H7 (cell line): ENCODE measurements around the gene GTF2IRD1. TPM values are rescaled to one million over a fixed set of nuclear protein-coding genes. Genes with fewer than 3 reads are reported as not detected.
"Not testable (repeated sequence)": the region's sequence is repeated elsewhere in the genome, so short reads cannot be mapped to it uniquely, and the experiment has no call there.

ENCODE experiments used
- DNase-seq: peaks from one replicate; pipeline ENCODE4 v3.0.0; 2012
- H3K27me3 ChIP-seq: 2 replicates; pipeline ENCODE4 v1.6.0; 2011; ENCODE audit warnings: mild to moderate bottlenecking, low read length; ENCODE audit not compliant: control insufficient read depth, insufficient read depth
- H3K36me3 ChIP-seq: replicated peaks from 2 replicates; pipeline ENCODE4 v1.5.1; 2011; ENCODE audit warnings: low read length; ENCODE audit not compliant: control insufficient read depth, insufficient read depth
- H3K4me3 ChIP-seq: 2 replicates; pipeline ENCODE4 v1.5.1; 2011; ENCODE audit warnings: low read depth, mild to moderate bottlenecking, control low read depth, low read length, moderate library complexity; ENCODE audit not compliant: insufficient read depth
- total RNA-seq: library from RNA; depleted of rRNA; stranded (reverse); fragments of >200 nt; shearing (Covaris generic); gene quantifications from 2 replicates; pipeline ENCODE4 v1.2.3, GENCODE V29; 2014

The GTF2IRD1 gene
- total RNA-seq, 1 experiment from 2014 or later: 19.6 TPM

- Histone ChIP-seq H3K4me3 (no peak overlapping the region), H3K27me3 (no peaks in the 10 kb centered on the region), H3K36me3 (peaks cover 13% of the 10 kb centered on the region)
- no peak for DNase-seq
Measured at GRCh38 chr7:74545921-74546320, 92.2 kb downstream of the GTF2IRD1 start.

- H3K4me3 ChIP-seq, DNase-seq: not testable (repeated sequence)
Measured at GRCh38 chr7:74553596-74554012, 99.9 kb downstream of the GTF2IRD1 start.

GRCh38 chr7:74554178-74554577, 100.5 kb downstream of the GTF2IRD1 start:
- no peak for DNase-seq
- no peak overlapping the region for H3K4me3 ChIP-seq
- no peaks in the 10 kb centered on the region for H3K27me3 ChIP-seq
- peaks cover 5% of the 10 kb centered on the region for H3K36me3 ChIP-seq

More at GRCh38 chr7:74553596-74554012, 99.9 kb downstream of the GTF2IRD1 start:
- not testable (repeated sequence) for H3K27me3 ChIP-seq, H3K36me3 ChIP-seq

DNA sequence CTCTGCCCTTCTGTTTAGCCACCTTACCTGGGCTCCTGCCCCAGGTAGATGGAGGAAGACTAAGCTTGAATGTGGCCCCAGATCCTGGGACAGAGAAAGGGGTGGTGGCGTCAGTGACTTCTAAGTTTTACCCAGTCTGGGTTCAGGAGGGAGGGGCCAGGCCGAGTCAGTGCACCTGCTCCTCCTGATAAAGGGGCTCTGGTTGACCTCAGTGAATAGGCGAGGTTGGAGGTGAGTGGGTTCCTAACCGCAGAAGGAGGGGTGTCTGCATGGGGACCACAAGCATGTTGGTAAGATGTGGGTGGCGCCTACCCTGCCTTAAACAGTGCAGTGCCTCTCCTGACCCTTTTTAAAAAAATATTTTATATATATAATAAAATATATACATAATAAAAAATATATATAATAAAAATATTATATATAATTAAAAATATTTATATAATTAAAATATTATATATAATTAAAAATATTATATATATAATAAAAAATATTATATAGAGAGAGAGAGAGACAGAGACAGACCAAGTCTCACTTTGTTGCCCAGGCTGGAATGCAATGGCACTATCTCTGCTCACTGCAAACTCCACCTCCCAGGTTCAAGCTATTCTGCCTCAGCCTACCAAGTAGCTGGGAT, 106.5 kb downstream of the GTF2IRD1 start:
- no peak for DNase-seq
- H3K4me3 ChIP-seq: no peak overlapping the region

GRCh38 chr7:74561898-74562613, 108.3 kb downstream of the GTF2IRD1 start:
- peaks cover 8% of the 10 kb centered on the region for H3K36me3 ChIP-seq
- no peak for DNase-seq
- H3K27me3 ChIP-seq: no peaks in the 10 kb centered on the region
- H3K4me3 ChIP-seq: no peak overlapping the region

More for the DNA sequence above, 106.5 kb downstream of the GTF2IRD1 start:
- H3K36me3 ChIP-seq: peaks cover 8% of the 10 kb centered on the region
- H3K27me3 ChIP-seq: no peaks in the 10 kb centered on the region

DNA sequence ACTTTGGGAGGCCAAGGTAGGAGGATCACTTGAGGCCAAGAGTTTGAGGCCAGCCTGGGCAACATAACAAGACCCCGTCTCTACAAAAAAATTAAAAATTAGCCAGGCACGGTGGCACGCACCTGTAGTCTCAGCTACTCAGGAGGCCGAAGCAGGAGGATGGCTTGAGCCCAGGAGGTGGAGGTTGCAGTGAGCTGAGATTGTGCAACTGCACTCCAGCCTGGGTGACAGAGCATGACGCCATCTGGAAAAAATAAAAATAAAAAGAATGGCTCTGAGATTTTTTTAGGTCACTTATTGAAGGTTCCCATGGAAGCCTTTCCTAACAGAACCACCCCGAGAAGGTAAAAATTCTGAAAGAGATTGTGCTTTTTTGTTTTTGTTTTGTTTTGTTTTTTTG, 109.9 kb downstream of the GTF2IRD1 start:
- not testable (repeated sequence) for H3K36me3 ChIP-seq, H3K4me3 ChIP-seq, DNase-seq, H3K27me3 ChIP-seq

- DNase-seq: no peak
- H3K27me3 ChIP-seq: no peaks in the 10 kb centered on the region
- H3K36me3 ChIP-seq: peaks cover 3% of the 10 kb centered on the region
- no peak overlapping the region for H3K4me3 ChIP-seq
Measured at GRCh38 chr7:74567318-74567668, 113.6 kb downstream of the GTF2IRD1 start.

- DNase-seq: peak; percentile 13
- Histone ChIP-seq H3K27me3 (no peaks in the 10 kb centered on the region), H3K4me3 (no peak overlapping the region), H3K36me3 (peaks cover 2% of the 10 kb centered on the region)
Measured at GRCh38 chr7:74568658-74569057, 115.0 kb downstream of the GTF2IRD1 start.

DNA sequence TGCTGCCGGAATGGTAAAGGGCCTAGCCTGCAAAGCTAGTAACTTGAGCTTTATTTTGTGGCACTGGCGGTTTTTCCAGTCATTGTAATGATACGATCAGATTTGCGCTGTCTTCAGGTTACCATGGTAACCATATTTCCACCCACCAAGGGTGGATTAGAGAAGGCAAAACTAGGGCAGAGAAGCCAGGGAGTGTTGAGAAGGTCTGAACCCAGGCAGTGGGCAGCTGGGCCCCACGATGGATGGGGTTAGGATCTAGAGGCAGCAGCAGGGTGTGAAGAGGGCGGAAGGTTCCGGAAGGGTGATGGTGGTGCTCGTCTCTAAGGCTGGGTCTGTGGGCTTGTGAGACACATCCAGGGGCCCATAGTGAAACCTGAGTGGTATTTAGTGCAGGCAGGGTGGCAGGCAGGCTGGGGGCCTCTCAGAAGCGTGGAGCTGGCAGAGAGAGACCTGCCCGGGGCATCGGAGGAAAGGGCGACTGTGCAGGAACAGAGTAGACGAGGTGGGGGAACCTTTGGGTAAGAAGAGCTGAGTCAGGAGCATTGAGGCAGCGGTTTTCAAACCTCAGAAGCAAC, 115.9 kb downstream of the GTF2IRD1 start:
- H3K4me3 ChIP-seq: no peak overlapping the region
- peak; percentile 26 for DNase-seq
- H3K36me3 ChIP-seq: peaks cover 2% of the 10 kb centered on the region
- H3K27me3 ChIP-seq: no peaks in the 10 kb centered on the region

GRCh38 chr7:74570533-74571156, 116.9 kb downstream of the GTF2IRD1 start:
- DNase-seq: peak; percentile 28
- Histone ChIP-seq H3K36me3 (peaks cover 2% of the 10 kb centered on the region), H3K4me3 (no peak overlapping the region)

DNA sequence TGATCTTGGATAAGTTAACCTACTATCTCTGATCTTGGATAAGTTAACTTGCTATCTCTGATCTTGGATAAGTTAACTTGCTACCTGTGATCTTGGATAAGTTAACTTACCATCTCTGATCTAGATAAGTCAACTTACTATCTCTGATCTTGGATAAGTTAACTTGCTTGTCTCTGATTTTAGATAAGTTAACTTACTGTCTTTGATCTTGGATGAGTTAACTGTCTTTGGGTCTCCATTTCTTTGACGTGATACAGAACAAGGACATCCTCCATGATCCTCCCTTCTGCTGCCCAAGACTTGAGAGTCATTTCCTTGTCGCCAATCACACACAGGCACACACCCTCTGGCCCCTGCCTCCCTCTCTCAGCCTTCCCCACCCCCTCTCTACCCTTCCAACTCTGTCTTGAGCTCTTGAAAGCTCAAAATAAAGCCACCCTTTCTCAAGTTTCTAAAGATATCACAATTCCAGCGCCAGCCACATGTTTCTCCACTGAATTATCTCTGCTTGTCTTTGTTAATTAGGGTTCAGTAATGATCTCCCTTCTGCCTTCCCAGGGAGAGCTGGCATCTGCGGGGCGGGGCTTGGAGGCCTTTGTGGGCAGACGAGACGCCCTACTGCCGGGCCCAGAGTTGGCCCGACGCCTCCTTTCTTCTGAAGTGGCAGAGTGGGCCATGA, 118.7 kb downstream of the GTF2IRD1 start:
- Histone ChIP-seq H3K27me3 (no peaks in the 10 kb centered on the region), H3K36me3 (peaks cover 2% of the 10 kb centered on the region), H3K4me3 (no peak overlapping the region)
- peak; percentile 33 for DNase-seq

More at GRCh38 chr7:74570533-74571156, 116.9 kb downstream of the GTF2IRD1 start:
- H3K27me3 ChIP-seq: no peaks in the 10 kb centered on the region

DNA sequence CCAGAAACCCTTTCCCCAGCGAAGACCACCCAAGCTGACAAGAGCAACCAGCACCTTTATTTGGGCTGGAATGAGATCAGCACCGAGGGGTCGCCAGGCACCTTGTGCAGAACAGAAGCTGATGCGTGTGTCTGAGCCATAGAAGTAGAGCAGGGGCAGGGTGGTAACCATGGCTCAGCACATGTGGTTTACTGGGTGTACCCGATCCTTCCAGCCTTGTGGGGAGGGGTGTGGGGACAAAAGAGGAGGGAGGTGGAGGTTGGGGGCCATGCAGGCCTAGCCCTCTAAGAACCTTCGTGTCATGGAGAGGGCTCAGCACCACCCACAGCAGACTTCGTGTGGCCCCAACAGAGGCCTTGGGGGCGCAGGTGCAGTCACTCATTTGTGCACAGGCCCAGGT, 119.8 kb downstream of the GTF2IRD1 start:
- Histone ChIP-seq H3K36me3 (peaks cover 2% of the 10 kb centered on the region), H3K27me3 (no peaks in the 10 kb centered on the region), H3K4me3 (no peak overlapping the region)
- no peak for DNase-seq

- peaks cover 2% of the 10 kb centered on the region for H3K36me3 ChIP-seq
- DNase-seq: no peak
Measured at GRCh38 chr7:74575083-74575784, 121.5 kb downstream of the GTF2IRD1 start.

GRCh38 chr7:74575811-74576210, 122.1 kb downstream of the GTF2IRD1 start:
- Histone ChIP-seq H3K27me3 (no peaks in the 10 kb centered on the region), H3K36me3 (peaks cover 2% of the 10 kb centered on the region), H3K4me3 (no peak overlapping the region)
- DNase-seq: no peak

More at GRCh38 chr7:74575083-74575784, 121.5 kb downstream of the GTF2IRD1 start:
- H3K4me3 ChIP-seq: no peak overlapping the region
- H3K27me3 ChIP-seq: no peaks in the 10 kb centered on the region
